Left kidney (tissue), 2 donors: ENCODE measurements around the gene TOM1L2. TPM values are rescaled to one million over a fixed set of nuclear protein-coding genes. Genes with fewer than 3 reads are reported as not detected.

ENCODE experiments used
- DNase-seq: peaks from one replicate; pipeline ENCODE4 v3.0.0-alpha.2; 2013
- polyA plus RNA-seq: library from polyadenylated mRNA; unstranded; fragments of 120-200 nt; gene quantifications from one replicate; pipeline ENCODE4 v1.2.1, GENCODE V29; 2013; ENCODE audit not compliant: insufficient read length

Gene TOM1L2
- polyA plus RNA-seq, 1 donor = 47.2 TPM

DNA sequence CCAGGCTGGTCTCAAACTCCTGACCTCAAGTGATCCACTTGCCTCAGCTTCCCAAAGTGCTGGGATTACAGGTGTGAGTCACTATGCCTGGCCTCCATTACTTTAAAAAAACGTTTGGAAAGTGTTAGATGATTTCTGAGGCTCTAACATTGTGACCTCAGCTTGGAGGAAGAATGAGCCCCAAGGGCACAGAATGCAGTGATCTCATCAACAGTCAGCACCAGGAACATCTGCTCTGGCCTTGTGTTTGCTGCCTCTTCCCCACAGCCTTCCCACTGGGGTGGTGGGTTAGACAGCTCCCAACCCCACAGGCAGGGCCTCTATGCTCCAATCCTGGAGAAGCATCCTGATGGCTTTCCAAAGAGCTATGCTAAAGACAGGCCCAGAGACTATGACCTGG lies 97.7 kb downstream of the TOM1L2 start:
- DNase-seq = no peak

DNA sequence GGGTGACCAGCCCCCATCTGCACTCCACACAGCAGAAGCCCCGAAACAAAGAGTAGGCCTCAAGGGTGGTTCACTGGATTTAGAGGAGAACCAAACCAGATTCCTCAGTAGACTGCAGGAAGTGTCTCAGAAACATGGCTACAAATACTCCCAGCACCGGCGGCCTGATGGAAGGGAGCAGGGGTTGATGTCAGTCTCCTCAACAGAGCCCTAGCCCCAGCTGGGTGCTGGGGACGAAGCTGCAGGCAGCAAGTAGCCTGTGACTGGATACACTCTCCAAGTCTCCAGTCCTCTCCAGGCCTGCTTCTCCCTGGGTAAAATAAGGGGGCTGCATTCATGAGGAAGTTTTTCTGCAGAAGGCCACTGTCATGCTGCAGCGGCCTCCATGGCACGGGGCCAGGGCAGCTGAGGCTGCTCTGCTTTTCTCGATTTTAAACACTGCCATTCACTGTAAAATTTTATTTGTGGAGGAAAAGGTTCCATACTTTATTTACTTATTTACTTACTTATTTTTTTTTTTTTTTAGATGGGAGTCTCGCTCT lies 98.7 kb downstream of the TOM1L2 start:
- no peak for DNase-seq

DNA sequence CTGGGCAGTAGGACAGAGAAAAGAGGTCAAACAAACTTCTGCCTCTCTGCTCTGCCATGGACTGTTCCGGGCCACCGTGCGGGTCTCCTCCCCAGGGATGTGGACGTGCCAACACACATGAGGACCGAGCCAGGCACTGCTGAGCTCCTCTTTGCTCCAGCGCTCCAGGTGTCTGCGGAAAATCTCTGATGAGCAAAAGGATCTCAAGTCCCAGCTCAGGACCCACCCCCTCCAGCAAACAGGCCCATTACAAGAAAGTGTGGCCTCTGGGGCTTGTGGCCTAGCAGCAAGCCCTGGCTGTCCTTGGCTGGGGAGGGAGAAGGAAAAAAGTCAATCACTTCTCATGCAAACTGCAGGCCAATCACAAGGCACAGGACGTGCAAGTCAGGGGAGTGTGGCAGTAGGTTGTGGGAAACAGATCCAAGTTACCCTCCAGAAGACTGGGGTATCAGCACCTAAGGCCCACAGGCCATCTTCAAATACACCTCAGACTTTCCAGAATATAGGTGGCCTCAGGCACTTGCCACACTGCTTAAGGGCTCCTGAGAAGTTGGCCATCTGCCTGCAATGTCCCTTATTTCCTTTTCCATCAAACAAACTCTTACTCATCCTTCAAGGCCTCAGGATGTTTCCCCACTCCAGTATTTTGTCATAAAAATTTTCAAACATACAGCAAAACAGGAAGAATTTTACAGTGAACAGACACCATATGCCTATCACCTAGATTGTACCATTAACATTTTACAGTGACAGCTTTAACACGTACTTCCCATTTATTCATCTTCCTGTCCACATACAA lies 99.5 kb downstream of the TOM1L2 start:
- no peak for DNase-seq

DNA sequence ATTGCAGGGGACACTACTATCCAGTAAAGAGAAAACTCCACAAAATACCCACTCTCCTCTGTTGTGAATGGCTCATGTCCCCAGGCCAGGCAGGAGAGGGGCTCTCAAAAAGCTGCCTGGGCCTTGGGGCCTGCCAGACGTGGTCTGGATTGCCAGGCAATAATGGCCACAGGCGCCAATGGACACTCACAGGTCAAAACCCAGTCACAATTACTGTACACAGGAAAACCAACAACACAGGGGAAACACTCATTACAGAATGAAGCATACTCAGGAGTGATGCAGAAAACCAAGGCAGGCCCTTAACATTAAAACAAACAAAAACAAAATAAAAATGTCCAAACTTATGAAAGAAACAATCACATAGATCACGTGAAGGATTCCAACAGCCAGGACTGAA lies 100.3 kb downstream of the TOM1L2 start:
- DNase-seq = no peak

DNA sequence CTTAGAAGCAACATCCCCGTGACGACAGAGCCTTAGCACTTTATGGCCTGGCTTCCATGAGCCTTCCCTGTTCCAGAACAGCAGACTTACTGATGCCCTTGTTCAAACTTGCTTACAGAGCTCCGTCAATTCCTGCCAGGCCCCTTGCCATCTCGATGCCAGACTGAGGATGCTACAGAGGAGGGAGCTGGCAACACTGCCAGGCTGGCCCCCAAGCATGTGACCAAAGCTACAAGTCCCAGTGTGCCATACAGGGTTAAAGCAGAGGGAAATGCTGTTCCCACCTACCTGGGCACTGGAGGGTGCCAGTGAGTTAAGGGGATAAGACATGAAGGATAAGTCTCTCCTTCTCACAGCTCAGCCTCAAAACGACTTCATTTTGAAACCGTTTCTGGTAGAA lies 102.0 kb downstream of the TOM1L2 start:
- no peak for DNase-seq

DNA sequence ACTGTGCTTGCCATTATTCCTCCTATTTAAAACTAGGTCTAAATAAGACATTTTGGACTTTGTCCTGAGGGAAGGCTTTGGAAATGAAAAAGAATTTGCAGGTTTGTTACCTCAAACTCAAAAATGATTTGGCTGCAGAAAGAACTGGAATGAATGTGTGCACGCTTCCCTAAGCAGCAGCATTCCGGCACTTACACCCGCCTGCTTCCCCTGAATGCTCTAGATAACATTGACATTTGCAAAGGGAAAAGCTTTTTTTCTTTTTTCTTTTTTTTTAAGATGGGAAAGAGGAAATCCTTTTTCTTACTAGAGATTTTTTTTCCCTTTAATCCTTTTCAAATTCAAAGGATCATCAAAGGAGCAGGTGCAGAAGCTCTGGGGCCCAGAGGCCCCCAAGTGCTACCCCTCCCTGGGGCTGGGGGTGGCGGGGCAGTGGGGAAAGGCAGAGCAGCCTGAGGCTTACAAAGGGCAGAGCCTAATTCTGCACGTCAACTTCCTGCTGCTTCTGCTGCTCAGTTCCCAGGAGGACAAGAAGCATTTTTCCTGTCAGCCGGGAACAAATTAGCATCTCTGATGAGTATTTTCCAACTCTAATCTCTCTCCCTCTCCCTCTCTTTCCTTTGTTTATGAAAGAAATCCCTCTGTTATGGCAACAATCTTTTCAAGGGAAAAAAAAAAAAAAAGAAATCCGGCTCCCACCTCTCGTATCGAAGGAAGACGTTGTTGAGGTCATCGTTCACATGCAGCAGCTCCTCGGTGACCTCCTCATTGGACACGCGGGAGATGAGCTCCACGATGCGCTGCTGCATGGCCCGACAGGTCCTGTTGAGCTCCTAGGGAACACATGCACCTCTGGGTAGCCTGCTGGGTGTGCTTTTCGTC lies 103.3 kb downstream of the TOM1L2 start:
- no peak for DNase-seq

DNA sequence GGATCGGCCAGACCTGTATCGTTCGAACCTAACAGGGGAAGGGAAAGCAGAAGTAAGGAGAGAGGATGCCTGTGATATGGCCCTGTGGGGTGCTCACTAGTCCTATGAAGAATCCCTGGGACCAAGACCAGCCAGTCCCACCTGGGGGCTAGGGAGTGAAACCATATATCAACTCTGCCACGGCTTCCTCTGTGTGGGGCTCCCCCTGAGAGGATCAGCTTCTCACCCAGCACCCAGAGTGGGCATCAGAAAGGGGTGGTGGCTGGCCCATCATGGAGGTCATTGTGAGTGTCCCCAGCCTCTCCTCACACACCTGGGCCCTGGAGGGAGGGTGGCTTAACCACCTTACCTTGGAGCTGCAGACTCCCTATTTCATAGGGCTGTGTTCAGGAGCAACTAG lies 105.3 kb downstream of the TOM1L2 start:
- DNase-seq = no peak

DNA sequence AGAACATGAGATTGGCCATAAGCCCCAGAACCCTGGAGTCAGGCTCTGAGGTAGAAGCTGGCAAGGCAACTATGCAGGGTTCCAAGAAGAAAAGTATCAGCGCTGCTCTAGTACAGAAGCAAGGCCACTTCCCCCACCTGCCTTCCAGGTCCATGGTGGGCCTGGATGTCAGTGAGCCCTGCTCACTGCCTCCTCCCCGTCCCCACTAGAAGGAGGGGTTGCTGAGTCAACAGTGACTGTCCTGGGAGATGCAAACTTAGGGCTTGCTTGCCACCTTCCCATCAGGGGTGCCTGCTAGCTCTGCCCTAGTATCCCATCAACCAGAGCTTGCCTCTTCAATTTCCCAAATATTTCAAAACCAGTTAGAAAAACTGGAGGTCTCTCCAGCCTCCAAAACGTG lies 105.8 kb downstream of the TOM1L2 start:
- no peak for DNase-seq

DNA sequence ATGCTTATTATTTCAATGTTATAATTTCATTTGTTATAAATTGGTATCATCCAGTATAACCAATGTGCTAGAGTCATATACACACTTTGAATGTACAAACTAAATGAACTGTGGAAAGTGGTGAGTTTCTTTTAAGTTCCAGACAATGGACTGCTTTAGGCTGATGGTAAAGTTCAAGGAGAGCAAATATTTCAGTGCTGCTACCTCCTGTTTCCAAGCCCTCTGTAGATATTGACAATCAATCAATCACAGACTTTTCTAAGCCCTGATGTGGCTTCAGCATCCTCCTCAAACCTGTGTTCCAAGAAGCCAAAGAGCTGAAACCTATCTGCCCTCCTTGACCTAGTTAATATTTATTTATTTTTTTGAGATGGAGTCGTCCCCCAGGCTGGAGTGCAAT lies 107.2 kb downstream of the TOM1L2 start:
- no peak for DNase-seq

DNA sequence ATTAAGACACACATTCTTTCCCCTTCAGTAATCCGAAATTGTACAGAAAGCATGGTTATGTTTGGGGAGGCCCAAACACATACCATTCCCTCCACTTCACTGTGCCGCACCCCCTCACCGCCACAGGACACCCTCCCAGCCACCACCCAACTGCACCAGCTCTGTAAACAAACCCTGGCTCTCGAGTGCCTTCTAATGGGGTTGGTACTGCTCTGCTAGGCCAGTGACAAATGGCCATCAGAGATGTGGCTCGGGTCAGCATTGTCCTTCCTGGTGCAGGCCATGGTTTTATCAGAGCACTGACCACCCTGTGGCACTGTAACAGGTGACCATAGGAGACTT lies 111.5 kb downstream of the TOM1L2 start:
- no peak for DNase-seq

DNA sequence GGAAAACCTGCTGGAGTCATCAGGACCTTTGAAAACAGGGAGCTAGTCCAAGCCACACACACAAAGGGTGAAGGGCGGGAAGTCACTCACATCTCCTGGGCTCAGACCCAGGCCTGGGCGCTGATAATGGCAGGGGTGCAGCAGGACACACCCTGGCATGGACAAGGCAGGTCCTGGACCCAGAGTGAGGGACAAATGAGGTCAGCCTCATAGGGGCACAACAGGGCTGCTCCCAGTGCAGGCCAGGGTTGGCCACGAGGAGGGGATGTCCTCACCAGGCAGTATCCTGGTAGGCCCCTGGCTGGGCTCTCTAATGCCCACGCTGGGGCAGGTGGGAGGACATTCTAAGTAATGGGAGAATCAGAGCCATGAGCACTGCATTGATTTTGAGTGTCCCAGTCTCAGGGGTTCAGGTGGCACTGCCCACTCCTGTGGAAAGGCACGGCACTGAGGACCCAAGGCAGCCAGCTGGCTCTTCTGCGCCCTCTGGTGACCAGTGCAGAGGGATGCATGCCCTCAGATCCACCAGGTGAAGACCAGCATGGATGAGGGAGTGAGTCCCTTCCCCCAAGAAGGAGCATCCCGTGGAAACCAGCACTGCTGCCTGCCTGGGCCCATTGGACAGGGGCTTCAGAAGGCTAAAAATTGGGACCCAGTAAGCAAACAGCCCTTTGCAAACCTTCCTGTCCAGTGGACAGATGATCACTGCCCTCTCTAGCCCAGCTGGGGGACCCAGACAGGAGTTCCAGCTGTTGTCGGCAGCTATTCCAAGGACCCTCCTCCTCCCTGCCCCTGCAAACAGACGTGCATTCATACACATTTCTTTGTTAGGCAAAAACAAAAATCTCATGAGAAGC lies 112.1 kb downstream of the TOM1L2 start:
- DNase-seq = no peak

DNA sequence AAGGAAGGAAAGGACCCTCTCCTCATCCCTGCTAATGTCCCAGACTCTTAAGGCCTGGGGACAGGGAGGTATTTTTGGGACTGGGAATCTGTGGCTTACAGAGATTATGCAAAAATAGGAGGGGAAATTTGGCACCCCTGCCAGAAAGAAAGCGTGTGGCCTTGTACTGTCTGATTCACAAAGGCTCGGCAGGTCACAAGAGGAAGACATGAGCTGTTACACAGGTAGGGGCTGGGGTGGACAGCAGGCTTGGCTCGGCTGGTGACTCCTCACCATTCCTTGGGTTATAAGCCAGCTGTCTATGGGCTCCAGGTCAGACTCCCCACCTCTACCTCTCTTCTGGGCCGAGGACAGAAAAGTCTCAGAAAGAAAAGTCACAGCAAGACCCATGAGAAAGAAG lies 114.7 kb downstream of the TOM1L2 start:
- no peak for DNase-seq

DNA sequence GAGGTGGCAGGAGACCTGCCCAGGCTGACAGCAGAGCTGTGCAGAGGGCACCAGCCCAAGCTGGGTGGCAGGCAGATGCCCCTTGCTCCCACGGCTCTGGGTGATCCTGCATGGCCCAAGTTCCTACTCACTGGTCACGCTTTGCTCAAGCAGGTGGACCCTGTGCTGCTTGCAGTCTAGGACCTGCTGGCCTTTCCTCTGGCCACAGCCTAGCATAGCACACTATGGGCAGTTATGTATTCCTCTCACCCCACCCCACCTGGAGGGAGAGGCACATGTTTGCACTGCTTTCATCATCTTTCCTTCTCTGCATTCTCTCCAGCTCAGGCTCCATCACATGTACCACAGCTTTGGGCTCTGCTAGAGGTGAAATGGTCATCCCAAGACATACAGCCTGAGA lies 115.8 kb downstream of the TOM1L2 start:
- no peak for DNase-seq

DNA sequence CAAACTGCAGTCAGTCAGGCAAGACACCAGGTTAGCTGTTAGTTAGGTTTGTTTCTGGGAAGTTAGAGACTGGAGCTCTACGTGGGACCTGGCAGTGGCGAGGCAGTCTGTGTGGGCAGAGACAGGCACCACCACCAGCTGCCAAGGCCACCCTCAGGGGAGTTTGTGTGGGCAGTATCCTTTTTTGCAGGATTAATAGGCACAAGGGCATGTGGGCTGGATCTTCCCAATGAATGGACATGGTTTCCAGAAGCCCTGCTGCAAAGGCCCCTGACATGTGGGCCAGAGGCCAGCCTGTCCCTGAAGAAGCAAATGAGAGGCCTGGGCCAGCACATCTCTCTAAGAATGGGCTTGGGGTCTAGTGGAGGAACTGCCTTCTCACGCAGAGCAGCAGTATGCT lies 116.2 kb downstream of the TOM1L2 start:
- DNase-seq = no peak

DNA sequence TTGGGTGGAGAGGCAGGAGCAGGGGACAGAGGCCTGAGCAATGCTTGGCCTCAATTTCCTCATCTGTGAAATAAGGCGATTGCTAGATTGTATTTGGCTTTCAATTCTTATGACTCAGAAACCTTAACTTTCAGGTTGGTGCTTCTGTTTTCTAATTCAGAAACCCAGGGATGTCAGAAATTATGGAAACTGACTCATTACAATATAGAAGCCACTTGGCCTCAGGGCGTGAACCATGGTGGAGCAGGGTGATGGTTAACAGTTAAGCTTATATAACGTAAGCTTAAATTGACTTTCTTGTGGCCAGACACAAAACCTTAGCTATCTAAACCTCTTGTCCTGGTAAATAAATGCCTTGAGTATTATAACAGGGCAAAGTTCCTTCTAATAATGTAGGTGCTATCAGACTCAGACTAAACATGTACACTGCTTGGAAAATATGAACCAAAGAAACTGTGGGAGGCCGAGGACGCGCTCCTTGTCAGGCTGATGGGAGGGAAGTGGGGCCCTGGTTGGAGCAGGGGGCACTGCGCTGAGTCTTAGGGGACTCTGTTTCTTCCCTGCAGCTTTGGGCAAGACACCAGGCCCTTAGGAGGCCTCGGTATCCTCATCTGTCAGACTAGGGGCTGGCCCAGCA lies 118.3 kb downstream of the TOM1L2 start:
- DNase-seq = no peak

DNA sequence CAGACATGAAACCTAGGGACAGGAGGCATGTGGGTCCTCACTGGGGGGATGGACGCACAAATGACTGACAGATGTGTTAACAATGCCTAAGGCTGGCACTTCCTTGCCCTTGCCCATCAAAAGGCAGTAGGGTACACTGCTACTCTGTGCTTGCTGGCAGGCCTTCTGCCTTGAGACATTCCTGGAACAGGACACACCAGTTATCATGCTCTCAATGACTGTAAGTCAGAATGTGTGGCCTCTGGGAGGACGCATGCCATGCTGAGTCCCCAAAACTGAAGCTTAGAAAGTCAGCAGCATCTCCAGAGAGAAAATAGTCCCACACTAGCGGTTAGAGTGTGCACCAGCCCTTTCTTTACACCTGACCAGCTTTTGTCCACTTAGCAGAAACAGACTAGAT lies 119.3 kb downstream of the TOM1L2 start:
- DNase-seq = no peak

DNA sequence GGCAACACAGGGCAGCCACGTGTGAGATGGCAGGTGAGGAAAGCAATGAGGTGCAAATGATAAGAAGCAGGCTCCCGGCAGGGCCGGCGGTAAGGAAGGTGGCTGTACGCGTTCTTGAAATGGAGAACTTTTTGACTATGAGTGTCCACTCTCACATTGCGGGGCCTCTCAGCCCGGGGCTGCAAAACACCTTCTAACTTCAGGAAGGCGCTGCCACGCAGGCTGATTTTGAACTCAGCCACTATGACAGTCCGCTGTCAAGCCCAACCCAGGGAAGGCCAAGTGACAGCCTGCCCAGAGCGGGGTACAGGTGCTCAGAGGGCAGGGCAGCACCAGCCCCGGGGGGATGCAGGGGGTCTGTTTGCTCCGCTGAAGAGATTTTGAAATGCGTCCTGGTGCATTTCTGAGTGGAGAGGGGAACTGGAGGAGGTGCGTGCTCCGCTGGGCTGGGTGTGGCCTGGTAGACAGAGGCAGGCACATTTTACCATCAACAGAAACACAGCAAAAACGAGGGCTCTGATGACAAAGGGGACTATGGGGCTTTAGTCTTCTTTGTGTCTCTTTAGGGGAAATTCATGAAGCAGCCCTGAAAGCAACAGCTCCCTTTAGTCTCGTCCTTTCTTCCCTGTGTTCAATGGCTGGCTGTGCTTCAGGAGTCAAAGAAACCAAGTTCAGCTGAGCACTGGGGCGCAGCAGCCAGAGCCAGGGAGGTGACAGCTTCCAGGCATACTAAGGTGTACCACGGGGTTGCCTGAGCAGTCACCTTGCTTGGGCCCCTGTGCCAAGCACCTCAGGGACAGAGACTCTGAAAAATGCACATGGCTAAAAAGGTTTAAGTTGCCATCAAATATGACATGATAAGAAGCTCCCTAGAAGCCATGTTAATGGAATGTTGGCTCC lies 120.8 kb downstream of the TOM1L2 start:
- no peak for DNase-seq

DNA sequence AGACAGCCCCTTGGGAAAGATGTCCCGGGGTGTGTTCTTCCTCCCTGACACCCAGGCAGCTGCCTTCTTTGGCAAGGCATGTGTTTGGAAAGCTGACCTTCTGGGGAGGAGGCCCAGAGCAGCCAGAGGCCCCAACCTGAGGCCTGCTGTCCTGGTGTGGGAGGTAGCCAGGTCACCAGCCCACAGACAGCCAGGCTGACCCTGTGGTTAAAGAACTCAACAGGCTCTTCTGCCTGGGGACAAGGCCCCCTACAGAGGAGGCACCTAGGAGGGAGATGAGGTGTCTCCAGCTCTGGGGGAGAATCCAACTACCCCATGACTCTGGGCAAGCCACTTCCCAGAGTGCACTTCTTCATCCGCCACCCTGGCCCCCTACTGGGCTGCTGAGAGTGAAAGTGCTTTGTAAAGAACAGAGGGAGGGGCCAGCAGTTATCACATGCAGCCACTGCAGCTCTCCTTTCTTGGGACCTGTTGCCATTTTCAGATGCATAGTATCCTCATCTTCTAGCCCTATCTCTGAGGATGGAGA lies 122.3 kb downstream of the TOM1L2 start:
- DNase-seq = no peak

DNA sequence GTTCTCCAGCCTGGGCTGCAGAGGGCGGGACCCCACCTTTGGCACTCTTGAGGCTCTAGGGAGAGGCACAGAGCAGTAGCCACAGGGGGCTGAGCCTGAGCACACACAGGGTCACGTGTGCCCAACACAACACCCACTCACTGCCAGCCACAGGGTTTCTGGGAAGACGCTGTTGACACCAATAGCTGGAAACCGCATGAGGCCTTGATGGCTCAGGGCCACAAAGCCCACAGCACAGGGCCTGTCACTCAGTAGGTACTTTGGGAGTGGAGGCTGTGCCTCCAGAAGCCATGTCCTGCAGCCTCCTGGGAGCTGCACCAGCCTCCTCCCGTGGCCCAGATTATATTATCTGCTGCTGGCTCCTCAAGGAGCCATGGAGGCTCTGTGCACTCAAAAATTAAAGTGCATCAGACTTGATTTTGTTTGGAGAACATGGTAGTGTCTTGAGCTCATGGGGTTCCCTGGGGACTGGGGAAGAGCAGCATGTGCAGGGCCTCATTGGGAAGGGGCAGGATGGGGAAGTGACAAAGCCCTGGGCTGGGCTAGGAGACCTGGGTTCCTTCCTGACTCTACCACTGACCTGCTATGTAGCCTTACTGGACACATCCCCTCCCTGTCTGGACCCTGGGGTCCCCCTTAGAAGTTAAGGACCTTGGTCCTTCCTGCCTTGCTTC lies 122.9 kb downstream of the TOM1L2 start:
- DNase-seq = no peak
